GM19239 (cell line): ENCODE measurements around the gene TXNDC17.
"Not testable (repeated sequence)": the region's sequence is repeated elsewhere in the genome, so short reads cannot be mapped to it uniquely, and the experiment has no call there.

Experiments
- DNase-seq: peaks from one replicate; pipeline ENCODE4 v3.0.0; 2011; ENCODE audit warnings: low spot score; ENCODE audit not compliant: insufficient read length
- FAIRE-seq: peaks from 2 replicates; lab custom pipeline; 2011; peaks lifted over from hg19 to GRCh38; lab: Jason Lieb, UNC

Gene TXNDC17

DNA sequence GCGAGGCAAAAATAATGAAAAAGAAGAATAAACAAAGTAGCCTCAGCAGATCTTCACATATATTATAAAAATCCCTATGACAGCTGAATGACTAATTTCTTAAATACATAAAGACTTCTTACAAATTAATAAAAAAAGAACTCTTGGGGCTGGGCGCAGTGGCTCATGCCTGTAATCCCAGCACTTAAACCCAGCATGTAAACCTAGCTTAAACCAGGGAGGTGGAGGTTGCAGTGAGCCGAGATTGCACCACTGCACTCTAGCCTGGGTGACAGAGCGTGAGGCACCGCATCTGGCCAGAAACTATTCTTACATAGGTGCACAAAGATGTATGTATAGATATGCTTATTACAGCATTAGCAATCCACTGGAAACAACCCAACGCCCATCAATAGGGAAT lies 38.4 kb downstream of the TXNDC17 start:
- no peak for FAIRE-seq
- no peak for DNase-seq

DNA sequence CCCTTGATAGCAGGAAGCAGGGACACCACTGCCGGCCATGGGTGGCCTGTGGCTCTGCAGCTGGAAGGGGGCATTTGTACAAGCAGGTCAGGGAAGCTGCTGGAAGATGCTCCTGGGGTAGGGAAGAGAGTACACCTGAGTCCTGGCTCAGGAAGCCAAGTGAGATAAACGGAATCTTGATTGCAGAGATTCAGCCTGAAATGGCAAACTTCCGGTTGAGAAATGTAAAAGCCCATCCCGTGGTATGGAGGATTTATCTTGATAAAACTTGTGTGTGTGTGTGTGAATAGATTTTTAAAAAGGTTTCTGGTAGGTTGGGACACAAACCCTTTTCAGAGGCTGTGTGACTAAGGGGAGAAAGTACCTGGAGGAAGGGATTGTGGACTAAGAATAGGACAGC lies 40.3 kb downstream of the TXNDC17 start:
- no peak for FAIRE-seq
- DNase-seq: no peak

DNA sequence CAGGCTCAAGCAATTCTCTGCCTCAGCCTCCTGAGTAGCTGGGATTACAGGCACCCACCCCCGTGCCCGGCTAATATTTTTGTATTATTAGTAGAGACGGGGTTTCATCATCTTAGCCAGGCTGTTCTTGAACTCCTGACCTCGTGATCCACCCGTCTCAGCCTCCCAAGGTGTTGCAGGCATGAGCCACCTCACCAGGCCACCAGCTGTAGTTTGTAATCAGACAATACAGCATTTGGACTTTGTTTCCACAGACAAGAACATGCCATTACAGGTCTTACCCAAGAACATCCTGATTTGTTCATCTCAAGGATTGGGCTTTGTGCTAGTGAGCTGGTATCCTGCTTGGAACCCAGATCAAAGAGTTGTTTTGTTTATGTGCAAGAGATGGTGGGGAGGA lies 40.8 kb downstream of the TXNDC17 start:
- FAIRE-seq (no peak), DNase-seq (no peak)

- DNase-seq (no peak), FAIRE-seq (no peak)
These were observed 41.5 kb downstream of the TXNDC17 start for GRCh38 chr17:6682339-6682738.

DNA sequence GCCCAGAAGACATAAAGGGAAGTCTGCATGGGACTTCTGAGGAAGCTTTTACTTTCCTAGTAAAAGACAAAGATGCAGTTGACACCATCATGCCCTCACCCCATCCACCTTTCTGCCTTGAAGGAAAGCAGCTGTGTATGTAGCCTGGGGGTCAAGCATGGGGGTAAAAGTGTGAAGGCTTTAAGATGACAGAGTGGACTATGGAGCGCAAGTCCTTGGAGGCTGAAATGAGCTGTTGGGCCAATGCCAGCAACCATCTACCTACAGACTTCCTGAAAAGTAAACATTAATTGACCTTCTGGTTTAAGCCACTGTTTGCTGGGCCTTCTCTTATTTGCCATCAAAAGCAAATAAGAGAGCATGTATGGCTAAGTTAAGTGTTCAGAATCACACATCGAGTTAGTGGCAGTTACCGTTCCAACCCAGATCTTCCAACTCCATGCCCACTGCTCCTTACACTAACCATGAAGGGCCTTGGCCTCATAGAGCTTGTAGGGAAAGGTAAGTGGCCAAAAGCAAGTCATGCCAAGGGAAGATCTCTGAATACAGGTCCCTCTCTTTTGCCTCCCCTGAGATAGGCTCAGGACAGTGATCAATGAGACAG lies 42.3 kb downstream of the TXNDC17 start:
- FAIRE-seq (no peak), DNase-seq (no peak)

GRCh38 chr17:6683730-6684459 lies 43.0 kb downstream of the TXNDC17 start:
- DNase-seq (no peak), FAIRE-seq (no peak)

DNA sequence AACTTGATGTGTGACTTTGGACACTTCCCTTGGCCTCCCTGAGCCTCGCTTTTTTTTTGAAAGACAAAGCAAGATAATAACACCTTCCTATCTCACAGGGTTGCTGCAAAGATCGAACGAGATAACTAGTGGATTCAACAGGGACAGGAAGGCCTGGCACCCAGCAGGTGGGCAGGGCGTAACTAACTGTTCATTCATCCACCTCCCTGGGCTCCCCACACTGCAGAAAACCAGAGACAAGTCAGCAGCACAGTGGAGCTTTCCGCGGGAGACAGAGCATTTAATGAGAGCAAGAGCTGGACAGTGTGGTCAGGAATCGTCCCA lies 43.6 kb downstream of the TXNDC17 start:
- FAIRE-seq: no peak
- DNase-seq: no peak

DNA sequence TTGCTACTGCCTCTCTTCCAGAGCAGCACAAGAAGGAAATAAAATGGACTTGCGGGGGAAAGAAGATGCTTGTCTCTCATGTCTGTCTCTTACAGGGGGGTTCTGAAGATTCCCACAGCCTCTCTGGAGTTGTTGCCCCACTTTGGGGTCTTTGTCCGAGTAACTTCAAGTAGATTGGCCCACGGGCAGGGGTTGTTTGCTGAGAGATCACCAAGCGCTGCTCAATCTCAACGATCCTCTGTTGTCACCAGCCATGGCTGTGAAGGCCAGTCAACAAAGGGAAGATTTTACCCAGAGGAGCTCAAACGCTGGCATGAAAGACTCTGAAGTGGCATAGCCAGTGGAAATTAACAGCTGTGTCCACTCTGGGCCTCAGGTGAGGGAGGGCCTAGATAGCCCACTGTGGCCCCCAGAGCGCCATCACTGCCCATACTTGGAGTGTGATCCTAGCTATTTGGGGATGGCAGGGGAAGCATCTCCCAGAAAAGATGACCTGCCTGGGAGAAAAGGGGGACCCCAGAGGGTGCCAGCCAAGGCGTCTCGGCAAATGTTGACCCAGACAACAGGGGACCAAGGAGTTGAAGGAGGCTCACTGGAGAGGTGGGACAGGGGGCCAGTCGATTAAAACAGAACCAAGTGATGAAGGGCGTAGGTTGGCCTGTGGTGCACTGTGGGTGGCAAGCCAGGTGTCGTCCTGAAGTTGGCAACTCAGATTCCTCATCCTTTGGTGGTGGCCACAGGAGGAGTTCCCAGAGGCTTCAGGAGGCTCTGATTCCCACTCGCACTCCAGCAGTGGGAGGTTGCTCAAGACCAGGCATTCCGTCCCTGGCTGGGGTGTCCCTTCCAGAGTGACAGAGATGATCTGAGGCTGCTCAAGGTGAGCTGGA lies 44.3 kb downstream of the TXNDC17 start:
- FAIRE-seq (no peak), DNase-seq (no peak)

- DNase-seq (no peak), FAIRE-seq (no peak)
These were observed 45.2 kb downstream of the TXNDC17 start for GRCh38 chr17:6686026-6686425.

GRCh38 chr17:6688944-6689343 lies 48.1 kb downstream of the TXNDC17 start:
- FAIRE-seq: no peak

DNA sequence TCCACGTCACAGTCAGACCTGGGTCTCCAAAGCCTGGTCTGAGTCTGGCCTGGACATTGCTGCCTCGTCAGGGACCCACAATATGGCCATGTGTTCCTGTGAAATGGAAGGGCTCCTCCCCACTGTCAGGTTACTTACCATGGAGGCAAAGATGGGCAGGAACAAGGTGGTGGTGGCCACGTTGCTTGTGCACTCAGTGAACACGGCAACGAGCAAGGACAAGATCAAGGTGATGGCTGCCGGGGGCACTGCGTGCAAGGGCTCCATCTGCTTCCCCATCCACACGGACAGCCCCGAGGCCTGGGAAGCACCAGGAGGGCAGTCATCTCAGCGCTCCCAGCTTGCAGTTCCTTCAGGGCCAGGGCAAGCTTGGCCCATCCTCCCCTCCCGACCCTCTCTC lies 49.8 kb downstream of the TXNDC17 start:
- DNase-seq (no peak), FAIRE-seq (no peak)

More at GRCh38 chr17:6688944-6689343, 48.1 kb downstream of the TXNDC17 start:
- DNase-seq: no peak

GRCh38 chr17:6691546-6691945 lies 50.7 kb downstream of the TXNDC17 start:
- FAIRE-seq: no peak
- no peak for DNase-seq

DNA sequence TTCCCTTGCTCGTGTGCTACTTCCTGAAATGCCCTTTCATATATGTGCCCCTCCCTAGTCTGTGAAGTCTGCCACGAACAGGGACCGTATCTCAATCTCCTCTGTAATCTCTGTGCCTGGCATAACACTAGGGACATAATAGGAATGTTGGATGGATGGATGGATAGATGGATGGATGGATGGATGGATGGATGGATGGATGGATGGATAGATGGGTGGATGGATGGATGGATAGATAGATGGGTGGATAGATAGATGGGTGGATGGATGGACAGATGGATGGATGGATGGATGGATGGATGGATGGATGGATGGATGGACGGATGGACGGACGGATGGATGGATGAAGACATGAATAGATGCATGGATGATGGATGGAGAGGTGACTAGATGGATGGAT lies 51.1 kb downstream of the TXNDC17 start:
- DNase-seq, FAIRE-seq: not testable (repeated sequence)
